NCI-H226 (cell line): ENCODE data around the gene KMT2E.

Experiments
- DNase-seq: peaks from one replicate; pipeline ENCODE4 v3.0.0-alpha.2; 2015

KMT2E gene

DNA sequence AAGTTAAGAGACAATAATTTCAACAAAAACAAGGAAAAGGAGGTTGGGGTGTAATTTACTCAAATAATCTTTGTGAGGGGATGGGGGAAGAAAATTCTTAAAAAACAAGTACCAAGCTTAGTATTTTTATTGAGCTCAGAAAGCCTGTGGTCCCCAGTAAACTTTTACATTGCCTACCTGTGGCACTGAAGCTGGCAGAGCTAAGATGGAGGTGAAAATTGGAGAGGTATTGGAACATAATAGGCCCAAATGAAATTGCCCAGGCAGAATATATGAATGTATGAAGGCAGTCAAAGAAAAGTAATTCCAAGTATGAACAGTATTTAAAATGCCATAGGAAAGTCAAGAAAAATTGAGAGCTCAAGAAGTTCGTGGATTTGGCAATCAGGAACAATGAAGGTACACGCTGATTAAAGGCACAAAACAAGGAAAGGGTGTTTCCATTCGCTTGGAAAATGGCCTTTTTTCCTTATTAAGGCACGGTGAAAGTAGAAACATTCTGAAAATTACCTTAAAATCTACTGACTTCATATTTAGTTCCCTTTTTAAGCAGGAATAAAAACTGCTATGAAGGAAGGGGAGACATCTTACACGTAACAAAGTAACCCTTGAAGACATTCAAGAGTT, 3.4 kb upstream of the KMT2E start:
- DNase-seq = no peak

DNA sequence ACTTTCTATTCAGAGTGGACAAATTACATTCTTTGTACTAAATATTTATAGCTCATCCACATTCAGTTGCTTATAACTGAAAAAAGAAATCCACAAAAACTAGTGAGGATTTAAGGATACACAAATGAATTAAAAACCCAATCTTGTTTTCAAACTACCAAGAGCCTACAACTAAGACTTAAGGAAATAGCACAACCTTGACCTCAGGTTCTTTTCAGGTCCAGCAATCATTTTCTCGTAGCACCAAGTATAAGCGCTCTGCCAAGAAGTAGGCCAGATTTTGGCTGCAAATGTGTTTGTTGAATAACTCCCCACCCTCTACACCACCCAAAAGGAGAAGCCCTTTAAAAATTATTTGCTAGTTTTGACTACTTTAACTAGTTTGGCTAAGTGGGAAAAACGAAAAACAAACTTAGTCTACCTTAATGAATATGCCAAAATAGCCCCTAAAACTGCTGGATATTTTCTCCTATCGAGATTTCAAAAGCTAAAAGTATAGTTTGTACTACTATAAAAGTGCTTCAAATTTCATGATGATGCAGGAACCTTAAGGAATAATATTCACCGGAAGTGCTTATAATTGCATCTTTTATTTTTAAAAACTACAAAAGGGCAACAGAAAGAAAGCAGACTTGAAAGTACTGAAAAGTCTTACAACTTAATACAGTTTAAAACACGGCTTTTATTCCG, 2.7 kb upstream of the KMT2E start:
- DNase-seq = no peak

- DNase-seq = no peak
Observed at GRCh38 chr7:105011831-105012502, 2.0 kb upstream of the KMT2E start.

- peak; percentile 98 for DNase-seq
Observed at GRCh38 chr7:105012503-105013220, 1.3 kb upstream of the KMT2E start.

DNA sequence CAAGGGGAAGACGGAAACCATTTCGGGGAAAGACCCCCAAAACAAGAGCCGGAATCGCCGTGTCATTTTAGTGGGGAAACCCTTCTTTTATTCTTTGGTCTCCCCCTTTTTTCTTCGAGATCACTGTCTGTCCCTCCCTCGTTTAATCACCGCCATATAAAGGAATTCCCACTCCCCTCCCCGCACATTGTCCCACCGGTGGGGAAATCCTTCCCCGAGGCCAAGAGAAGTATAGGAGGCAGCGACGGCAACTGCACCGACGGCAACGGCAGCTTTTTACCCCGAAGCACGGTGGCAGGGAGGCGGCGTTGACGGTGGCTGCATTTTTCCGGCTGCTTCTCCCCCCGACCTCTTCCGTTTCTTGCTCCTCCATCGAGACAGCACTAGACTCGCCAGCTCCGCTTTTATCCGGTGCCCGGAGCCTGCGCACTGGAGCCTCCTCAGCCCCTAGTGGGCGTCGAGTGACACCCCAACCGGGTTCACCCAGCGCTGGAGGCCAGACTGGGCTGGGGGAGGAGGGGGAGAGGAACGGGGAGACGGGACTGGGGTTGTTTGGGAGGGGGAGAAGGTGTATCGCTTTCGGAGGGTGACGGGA, 687 bp upstream of the KMT2E start:
- DNase-seq = peak; percentile 88

GRCh38 chr7:105014693-105015389, 836 bp downstream of the KMT2E start:
- DNase-seq = peak; percentile 62

DNA sequence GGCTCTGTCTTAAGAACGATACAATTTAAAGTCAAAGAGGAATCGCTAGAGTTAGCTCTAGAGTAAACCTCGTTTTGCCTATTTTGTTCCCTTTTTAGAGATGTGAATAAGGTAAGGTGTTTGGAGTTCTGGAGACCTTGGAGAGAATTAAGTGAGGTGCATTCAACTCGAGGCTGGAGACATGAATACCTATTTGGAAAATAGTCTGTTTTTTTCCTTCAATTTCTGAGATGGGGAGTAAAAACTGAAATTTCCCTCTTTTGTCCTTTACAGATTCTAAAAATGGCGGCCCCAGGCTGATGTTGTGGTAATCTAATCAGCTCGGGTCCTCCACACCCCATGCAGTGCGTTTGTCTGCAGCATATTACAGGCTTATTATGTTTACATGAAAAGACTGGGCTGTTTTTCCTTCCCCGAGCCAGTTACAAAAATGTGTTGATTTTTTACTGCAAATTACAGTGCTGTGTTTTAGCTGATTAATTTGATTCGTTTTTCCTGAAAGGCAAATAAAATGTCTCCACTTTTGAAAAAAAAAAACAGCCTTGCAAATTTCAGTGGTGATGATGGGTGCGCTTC, 1.5 kb downstream of the KMT2E start:
- no peak for DNase-seq

GRCh38 chr7:105016068-105016708, 2.2 kb downstream of the KMT2E start:
- no peak for DNase-seq

DNA sequence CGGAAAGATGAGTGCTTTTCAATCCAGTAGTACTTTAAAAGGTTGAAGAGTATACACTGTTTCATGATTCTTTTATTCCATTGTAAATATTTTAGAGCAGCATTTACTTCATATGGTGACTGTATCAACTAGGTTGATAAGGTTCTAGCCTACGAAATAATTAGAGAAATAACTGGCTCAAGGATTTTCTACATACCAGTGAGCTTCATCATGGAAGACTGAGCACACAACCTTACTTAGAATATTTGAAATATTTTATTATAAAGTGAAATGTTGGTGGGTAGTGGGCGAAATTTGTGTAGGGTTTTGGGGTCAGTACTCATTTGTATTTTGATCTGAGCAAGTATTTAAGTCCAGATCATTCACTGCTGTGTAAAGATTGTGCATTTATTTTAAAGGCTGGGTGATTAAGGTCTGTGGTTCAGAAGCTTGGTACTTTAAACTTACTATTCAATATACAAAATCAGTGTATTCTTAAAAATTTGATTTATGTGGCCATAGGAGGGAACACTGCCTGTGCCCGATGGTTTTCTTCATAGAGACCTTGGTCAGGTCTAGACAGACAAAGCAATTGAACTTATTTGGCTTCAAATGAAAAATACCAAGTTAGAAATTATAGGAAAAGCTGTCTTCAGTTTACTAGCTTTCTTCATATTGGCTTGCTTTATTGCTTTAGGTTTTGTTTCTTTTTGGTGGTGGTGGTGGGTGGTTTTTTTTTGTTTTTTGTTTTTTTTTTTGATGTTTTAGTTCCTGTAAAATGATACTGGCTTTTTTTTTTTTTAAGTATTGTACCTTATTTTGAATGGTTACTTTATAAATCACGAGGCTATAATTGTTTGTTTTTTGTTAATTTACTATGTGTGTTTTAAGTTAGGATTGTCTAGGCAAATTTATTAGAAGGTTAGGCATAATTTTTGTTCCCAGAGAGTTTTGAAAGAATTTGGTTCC, 3.0 kb downstream of the KMT2E start:
- DNase-seq = peak; percentile 57

DNA sequence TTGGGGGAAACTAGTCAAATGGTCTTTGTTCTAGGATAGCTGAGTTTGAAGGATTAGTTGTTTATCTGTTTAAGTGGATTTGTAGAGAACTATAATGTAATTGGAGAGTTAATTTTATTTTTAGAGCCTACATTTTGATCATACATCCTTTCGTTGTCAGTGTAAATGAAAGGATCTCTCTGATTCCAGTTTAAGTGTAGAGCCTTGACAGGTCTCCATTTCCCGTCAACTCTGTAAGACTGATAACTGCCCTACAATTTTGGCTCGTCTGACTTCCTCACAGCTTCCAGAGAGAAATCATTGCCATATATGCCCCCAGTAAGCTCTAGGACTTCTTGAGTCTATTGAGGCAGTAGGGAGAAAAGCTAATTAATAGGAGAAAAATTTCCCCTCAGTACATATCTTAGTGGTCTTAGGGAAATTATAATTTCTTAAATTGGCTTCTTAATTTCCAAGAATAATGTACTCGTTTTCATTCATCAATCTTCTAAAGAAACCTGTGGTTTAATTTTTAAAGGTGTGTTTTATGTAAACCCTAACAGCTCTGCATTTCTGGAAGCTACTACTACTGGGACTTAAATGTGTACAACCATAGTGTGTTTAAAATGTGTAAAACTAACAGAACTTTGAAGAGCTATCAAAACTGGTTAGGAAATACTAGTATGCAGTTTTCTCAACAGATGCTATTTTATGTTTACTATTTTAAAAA, 3.8 kb downstream of the KMT2E start:
- no peak for DNase-seq

- no peak for DNase-seq
Observed at GRCh38 chr7:105019269-105019668, 5.3 kb downstream of the KMT2E start.

GRCh38 chr7:105020926-105021325, 6.9 kb downstream of the KMT2E start:
- DNase-seq = no peak

GRCh38 chr7:105021352-105021751, 7.3 kb downstream of the KMT2E start:
- no peak for DNase-seq

DNA sequence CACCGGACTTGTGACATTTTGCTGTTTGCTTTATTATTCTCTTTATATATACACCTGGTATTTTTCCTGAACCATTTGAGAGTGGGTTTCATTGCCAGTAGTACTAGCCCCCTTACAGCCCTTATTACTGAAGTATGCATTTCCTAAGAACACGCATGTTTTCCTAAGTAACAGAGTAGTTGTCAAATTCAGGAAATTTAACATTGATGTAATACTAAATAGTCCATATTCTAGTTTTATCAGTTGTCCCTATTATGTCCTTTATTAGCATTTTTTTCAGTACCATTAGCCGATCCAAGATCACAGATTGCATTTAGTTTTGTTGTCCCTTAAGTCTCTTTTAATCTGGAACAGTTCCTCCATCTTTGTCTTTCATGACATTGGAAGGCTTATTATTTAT, 8.0 kb downstream of the KMT2E start:
- DNase-seq = no peak

DNA sequence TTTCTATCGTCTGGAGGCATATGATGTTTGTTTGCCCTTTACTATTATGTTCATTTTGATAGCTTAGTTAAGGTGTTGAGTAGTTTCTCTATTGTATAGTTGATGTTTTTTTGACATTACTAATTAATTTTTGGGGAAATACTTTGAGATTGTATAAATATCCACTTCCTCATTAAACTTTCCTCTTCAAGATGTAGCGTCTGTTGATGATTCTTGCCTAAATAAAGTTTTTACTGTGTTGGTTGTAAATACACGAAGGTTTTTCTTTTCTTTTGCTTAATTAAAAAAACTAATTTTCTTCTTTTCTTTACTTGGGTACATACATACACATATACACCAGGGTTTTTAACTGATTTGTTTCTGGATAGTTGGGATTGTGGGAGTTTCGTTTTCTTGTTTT, 8.5 kb downstream of the KMT2E start:
- no peak for DNase-seq

GRCh38 chr7:105024734-105025133, 10.7 kb downstream of the KMT2E start:
- no peak for DNase-seq

DNA sequence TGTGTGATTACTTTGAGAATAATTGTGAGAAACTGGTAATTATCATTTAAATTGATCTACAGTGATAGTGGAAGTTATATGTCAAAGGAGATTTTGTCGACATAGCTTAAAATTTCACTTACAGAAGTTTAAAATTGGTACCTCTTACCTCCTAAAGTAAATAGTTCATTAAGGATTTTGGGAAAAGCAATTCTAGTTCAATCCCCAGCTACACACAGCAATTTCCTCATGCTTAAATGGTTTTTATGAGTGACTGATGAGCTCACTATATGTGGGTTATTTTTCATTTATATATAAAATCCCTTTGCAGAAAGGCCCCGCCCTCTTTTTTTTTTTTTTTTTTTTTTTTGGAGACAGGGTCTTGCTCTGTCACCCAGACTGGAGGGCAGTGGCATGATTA, 12.7 kb downstream of the KMT2E start:
- no peak for DNase-seq

DNA sequence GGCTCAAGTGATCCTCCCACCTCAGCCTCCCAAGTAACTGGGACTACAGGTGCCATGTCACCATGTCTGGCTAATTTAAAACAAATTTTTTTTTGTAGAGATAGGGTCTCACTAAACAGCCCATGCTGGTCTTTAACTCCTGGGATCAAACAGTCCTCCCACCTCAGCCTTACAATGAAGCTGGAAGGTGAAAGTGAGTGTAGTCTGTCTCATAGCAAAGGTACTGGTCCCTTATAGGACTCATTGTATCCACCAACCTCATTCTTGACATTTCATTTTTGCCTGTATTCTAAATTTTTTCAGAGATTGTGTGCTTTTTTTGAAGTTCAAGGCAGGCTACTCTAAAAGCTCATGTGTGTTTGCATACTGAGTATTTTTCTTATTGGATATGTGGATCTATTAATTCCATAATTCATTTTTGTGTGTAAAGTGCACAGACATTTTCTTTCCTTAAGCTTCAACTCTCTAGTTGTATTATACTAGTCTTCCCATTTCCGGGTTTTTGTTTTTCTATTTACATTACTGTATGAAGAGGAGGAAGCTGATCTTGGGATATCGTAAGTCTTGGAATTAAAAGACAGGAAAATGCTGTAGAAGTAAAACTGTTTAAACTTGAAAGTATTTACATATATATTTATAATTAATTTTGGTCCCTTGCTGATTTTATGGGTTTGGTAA, 13.3 kb downstream of the KMT2E start:
- no peak for DNase-seq

GRCh38 chr7:105028004-105028403, 14.0 kb downstream of the KMT2E start:
- DNase-seq = no peak
